Neural cell (in vitro differentiated cells): ENCODE results near the gene ACBD3. TPM values are rescaled to one million over a fixed set of nuclear protein-coding genes. Genes with fewer than 3 reads are reported as not detected.

Experiments used
- H2AFZ ChIP-seq: fragments of 200-600, 300-800 bp; sonication (generic), shearing (Covaris generic); 2 replicates; pipeline ENCODE4 v1.6.0; 2014; ENCODE audit warnings: low read depth, mild to moderate bottlenecking, antibody characterized with exemption, low read length, moderate library complexity
- H3F3A ChIP-seq: fragments of 200-600 bp; shearing (Covaris generic); 2 replicates; pipeline ENCODE4 v1.6.1; 2016; ENCODE audit warnings: mild to moderate bottlenecking, moderate library complexity, mixed read lengths, antibody characterized with exemption, low read length; ENCODE audit not compliant: insufficient read depth, poor library complexity, severe bottlenecking
- H3K27ac ChIP-seq: fragments of 200-600, 300-800 bp; sonication (generic), shearing (Covaris generic); 2 replicates; pipeline ENCODE4 v1.5.1; 2014; ENCODE audit warnings: mild to moderate bottlenecking, low read length, moderate library complexity
- H3K27me3 ChIP-seq: fragments of 300-800, 200-600 bp; sonication (generic), shearing (Covaris generic); 2 replicates; pipeline ENCODE4 v1.6.0; 2014; ENCODE audit warnings: mild to moderate bottlenecking, low read depth, low read length, moderate library complexity; ENCODE audit not compliant: insufficient read depth
- H3K36me3 ChIP-seq: fragments of 300-800, 200-600 bp; sonication (generic), shearing (Covaris generic); 2 replicates; pipeline ENCODE4 v1.5.1; 2014; ENCODE audit warnings: mild to moderate bottlenecking, antibody characterized with exemption, low read length, moderate library complexity; ENCODE audit not compliant: insufficient read depth
- H3K4me2 ChIP-seq: fragments of 300-800, 200-600 bp; sonication (generic), shearing (Covaris generic); 2 replicates; pipeline ENCODE4 v1.6.0; 2014; ENCODE audit warnings: mild to moderate bottlenecking, low read length
- H3K4me3 ChIP-seq: fragments of 300-800, 200-600 bp; sonication (generic), shearing (Covaris generic); 2 replicates; pipeline ENCODE4 v1.5.1; 2014; ENCODE audit warnings: mild to moderate bottlenecking, low read length, moderate library complexity
- H3K79me2 ChIP-seq: fragments of 200-600 bp; shearing (Covaris generic); replicated peaks from 2 replicates; pipeline ENCODE4 v1.6.0; 2014; ENCODE audit warnings: mild to moderate bottlenecking, low read length, moderate library complexity; ENCODE audit not compliant: insufficient read depth
- H3K9ac ChIP-seq: fragments of 300-800, 200-600 bp; sonication (generic), shearing (Covaris generic); 2 replicates; pipeline ENCODE4 v1.6.1; 2016; ENCODE audit warnings: mild to moderate bottlenecking, low read length, mixed read lengths
- H3K9me2 ChIP-seq: fragments of 200-600 bp; shearing (Covaris generic); 2 replicates; pipeline ENCODE4 v1.6.1; 2016; ENCODE audit warnings: mild to moderate bottlenecking, low read length, mixed read lengths; ENCODE audit not compliant: insufficient read depth
- H3K9me3 ChIP-seq: fragments of 200-600, 300-800 bp; sonication (generic), shearing (Covaris generic); 2 replicates; pipeline ENCODE4 v1.6.1; 2016; ENCODE audit warnings: mild to moderate bottlenecking, mixed run types, low read length, moderate library complexity, mixed read lengths
- H4K20me1 ChIP-seq: fragments of 200-600 bp; shearing (Covaris generic); 2 replicates; pipeline ENCODE4 v1.6.1; 2016; ENCODE audit warnings: mild to moderate bottlenecking, mixed run types; ENCODE audit not compliant: insufficient read depth
- EP300 ChIP-seq: fragments of 450-650 bp; conservative IDR thresholded peaks from 2 replicates; pipeline ENCODE4 v1.6.1; 2014; ENCODE audit warnings: antibody characterized with exemption, mild to moderate bottlenecking, moderate library complexity; ENCODE audit not compliant: poor library complexity, severe bottlenecking
- EZH2 ChIP-seq: fragments of 200-600, 300-800 bp; shearing (Covaris generic), sonication (generic); IDR thresholded peaks from 2 replicates; pipeline ENCODE4 v1.6.1; 2014; ENCODE audit warnings: antibody characterized with exemption, low read length, borderline replicate concordance, mild to moderate bottlenecking; ENCODE audit not compliant: insufficient read depth, poor library complexity, severe bottlenecking
- MXI1 ChIP-seq: fragments of 450-650 bp; conservative IDR thresholded peaks from 2 replicates; pipeline ENCODE4 v1.6.1; 2014; ENCODE audit warnings: antibody characterized with exemption, mild to moderate bottlenecking; ENCODE audit not compliant: poor library complexity, severe bottlenecking
- POLR2AphosphoS5 ChIP-seq: IDR thresholded peaks from 2 replicates; pipeline ENCODE4 v1.6.1; 2012
- RAD21 ChIP-seq: fragments of 450-650 bp; conservative IDR thresholded peaks from 2 replicates; pipeline ENCODE4 v1.6.1; 2014; ENCODE audit warnings: antibody characterized with exemption, mild to moderate bottlenecking, moderate library complexity
- SMC3 ChIP-seq: fragments of 450-650 bp; conservative IDR thresholded peaks from 2 replicates; pipeline ENCODE4 v1.6.1; 2014; ENCODE audit warnings: antibody characterized with exemption, mild to moderate bottlenecking, moderate library complexity; ENCODE audit not compliant: poor library complexity
- TAF1 ChIP-seq: IDR thresholded peaks from 2 replicates; pipeline ENCODE4 v1.6.1; 2012; ENCODE audit warnings: low read depth
- polyA plus RNA-seq: library from polyadenylated mRNA; depleted of rRNA; stranded (reverse); fragments of >200 nt; gene quantifications from 2 replicates; pipeline ENCODE4 v1.2.3, GENCODE V29; 2014
- TF ChIP-seq, protein P1 (sequence below): fragments of 450-650 bp; IDR thresholded peaks from 2 replicates; pipeline ENCODE4 v1.5.1; 2014; ENCODE audit warnings: antibody characterized with exemption, mild to moderate bottlenecking, moderate library complexity; ENCODE audit not compliant: poor library complexity, severe bottlenecking
- TF ChIP-seq, protein P2 (sequence below): IDR thresholded peaks from 2 replicates; pipeline ENCODE4 v1.6.1; 2012; ENCODE audit warnings: borderline replicate concordance

ACBD3 gene
- polyA plus RNA-seq, 1 donor from 2014 or later = 30.8 TPM

DNA sequence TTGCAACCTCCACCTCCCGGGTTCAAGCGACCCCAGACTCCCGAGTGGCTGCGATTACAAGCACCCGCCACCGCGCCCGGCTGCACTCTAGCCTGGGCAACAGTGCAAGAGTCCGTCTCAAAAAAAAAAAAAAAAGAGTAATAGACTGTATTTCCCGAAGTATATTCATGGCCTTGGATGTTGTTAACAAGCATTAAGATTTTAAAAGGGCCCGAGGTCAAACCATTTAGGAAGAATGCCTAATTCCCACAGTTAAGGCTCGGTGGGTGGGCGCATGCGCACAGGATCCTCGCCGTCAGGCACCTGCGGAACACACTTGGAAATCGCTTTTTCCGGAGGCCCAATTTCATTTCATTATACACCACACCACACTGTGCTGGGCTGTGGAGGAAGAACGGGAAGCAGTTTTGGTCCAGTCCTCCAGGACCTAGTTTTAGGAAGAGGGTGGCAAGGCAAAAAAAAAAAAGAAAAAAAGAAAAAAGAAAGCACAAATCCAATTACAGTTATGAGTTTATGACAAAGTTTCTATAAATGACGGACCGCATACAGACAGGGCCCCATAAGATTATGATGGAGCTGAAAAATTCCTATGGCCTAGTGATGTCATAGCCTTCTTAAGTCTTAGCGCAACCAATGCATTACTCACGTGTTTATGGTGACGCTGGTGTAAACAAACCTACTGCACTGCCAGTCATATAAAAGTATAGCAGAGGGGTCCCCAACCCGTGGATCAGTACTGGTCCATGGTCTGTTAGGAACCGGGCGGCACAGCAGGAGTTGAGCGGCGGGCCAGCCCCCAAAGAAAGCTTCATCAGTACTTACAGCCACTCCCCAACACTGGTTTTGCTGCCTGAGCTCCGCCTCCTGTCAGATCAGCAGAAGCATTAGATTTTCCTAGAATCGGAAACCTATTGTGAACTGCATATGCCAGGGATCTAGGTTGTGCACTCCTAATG lies 85.8 kb downstream of the ACBD3 start:
- Histone ChIP-seq H3K4me2 (peak overlapping the region; percentile 47), H3K27ac (no peak overlapping the region), H3K27me3 (no peaks in the 10 kb centered on the region), H4K20me1 (no peaks in the 10 kb centered on the region), H3K9me3 (no peaks in the 10 kb centered on the region), H3K79me2 (no peaks in the 10 kb centered on the region), H2AFZ (no peak overlapping the region), H3K9me2 (no peaks in the 10 kb centered on the region), H3F3A (no peaks in the 10 kb centered on the region), H3K36me3 (no peaks in the 10 kb centered on the region), H3K9ac (no peak overlapping the region), H3K4me3 (peak overlapping the region; percentile 46)
- TF ChIP-seq SMC3 = no peak
- TF ChIP-seq POLR2AphosphoS5 = no peak
- no peak for TF ChIP-seq EP300

DNA sequence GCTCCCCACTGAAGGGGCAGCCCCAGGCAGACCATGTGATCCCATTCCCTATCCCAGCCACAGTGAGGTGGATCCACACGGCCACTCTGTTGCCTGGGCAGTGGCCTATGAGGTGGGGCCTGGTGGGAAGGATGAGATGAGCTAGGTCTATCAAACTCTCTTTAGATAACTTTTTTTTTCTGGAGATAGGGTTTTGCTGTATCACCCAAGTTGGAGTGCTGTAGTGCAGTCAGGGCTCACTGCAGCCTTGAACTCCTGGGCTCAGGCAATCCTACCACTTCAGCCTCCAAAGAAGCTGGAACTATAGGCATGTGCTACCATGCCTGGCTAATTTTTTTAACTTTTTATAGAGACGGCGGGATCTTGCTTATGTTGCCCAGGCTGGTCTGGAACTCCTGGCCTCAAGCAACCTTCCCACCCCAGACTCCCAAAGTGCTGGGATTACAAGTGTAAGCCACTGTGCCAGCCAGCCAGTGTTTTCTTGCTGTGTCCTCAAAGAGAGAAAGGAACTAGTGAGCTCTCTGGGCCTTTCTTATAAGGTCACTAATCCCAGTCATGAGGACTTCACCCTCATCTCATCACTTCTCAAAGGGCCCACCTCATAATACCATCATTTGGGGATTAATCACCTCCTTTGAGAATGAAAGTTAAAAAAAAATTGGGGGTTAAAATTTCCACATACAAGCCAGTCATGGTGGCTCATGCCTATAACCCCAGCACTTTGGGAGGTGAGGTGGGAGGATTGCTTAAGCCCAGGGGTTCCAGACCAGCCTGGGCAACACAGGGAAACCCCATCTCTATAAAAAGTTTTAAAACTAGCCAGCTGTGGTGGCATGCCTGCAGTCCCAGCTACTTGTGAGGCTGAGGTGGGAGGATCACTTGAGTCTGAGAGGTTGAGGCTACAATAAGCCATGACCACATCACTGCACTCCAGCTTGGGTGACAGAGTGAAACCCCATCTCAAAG lies 87.4 kb downstream of the ACBD3 start:
- Histone ChIP-seq H3K4me2 (no peak overlapping the region), H2AFZ (no peak overlapping the region), H3K27ac (no peak overlapping the region), H4K20me1 (no peaks in the 10 kb centered on the region), H3K9me3 (no peaks in the 10 kb centered on the region), H3F3A (no peaks in the 10 kb centered on the region), H3K36me3 (no peaks in the 10 kb centered on the region), H3K79me2 (no peaks in the 10 kb centered on the region), H3K9me2 (no peaks in the 10 kb centered on the region), H3K9ac (no peak overlapping the region), H3K27me3 (no peaks in the 10 kb centered on the region), H3K4me3 (no peak overlapping the region)
- TF ChIP-seq EP300 = no peak
- TF ChIP-seq, protein P1, sequence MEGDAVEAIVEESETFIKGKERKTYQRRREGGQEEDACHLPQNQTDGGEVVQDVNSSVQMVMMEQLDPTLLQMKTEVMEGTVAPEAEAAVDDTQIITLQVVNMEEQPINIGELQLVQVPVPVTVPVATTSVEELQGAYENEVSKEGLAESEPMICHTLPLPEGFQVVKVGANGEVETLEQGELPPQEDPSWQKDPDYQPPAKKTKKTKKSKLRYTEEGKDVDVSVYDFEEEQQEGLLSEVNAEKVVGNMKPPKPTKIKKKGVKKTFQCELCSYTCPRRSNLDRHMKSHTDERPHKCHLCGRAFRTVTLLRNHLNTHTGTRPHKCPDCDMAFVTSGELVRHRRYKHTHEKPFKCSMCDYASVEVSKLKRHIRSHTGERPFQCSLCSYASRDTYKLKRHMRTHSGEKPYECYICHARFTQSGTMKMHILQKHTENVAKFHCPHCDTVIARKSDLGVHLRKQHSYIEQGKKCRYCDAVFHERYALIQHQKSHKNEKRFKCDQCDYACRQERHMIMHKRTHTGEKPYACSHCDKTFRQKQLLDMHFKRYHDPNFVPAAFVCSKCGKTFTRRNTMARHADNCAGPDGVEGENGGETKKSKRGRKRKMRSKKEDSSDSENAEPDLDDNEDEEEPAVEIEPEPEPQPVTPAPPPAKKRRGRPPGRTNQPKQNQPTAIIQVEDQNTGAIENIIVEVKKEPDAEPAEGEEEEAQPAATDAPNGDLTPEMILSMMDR = no peak
- TF ChIP-seq MXI1 = no peak
- TF ChIP-seq RAD21 = no peak
- TF ChIP-seq SMC3 = no peak
- TF ChIP-seq TAF1 = no peak
- TF ChIP-seq, protein P2, sequence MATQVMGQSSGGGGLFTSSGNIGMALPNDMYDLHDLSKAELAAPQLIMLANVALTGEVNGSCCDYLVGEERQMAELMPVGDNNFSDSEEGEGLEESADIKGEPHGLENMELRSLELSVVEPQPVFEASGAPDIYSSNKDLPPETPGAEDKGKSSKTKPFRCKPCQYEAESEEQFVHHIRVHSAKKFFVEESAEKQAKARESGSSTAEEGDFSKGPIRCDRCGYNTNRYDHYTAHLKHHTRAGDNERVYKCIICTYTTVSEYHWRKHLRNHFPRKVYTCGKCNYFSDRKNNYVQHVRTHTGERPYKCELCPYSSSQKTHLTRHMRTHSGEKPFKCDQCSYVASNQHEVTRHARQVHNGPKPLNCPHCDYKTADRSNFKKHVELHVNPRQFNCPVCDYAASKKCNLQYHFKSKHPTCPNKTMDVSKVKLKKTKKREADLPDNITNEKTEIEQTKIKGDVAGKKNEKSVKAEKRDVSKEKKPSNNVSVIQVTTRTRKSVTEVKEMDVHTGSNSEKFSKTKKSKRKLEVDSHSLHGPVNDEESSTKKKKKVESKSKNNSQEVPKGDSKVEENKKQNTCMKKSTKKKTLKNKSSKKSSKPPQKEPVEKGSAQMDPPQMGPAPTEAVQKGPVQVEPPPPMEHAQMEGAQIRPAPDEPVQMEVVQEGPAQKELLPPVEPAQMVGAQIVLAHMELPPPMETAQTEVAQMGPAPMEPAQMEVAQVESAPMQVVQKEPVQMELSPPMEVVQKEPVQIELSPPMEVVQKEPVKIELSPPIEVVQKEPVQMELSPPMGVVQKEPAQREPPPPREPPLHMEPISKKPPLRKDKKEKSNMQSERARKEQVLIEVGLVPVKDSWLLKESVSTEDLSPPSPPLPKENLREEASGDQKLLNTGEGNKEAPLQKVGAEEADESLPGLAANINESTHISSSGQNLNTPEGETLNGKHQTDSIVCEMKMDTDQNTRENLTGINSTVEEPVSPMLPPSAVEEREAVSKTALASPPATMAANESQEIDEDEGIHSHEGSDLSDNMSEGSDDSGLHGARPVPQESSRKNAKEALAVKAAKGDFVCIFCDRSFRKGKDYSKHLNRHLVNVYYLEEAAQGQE = no peak
- no peak for TF ChIP-seq POLR2AphosphoS5
- no peak for TF ChIP-seq EZH2
